MM.1S (cell line): Measurements from ENCODE around the gene TMOD3.

Source experiments
- EZH2 ChIP-seq: fragments of 300-600 bp; sonication (generic); optimal IDR thresholded peaks from 2 replicates; pipeline ENCODE3; 2017; ENCODE audit warnings: low read depth, mild to moderate bottlenecking, antibody characterized with exemption, low read length, mixed read lengths
- EZH2phosphoT487 ChIP-seq: fragments of 300-600 bp; sonication (generic); IDR thresholded peaks from 2 replicates; pipeline ENCODE4 v1.6.1; 2018; ENCODE audit warnings: antibody characterized with exemption, low read length
- TF ChIP-seq, protein P1 (sequence below): fragments of 300-600 bp; sonication (generic); IDR thresholded peaks from 2 replicates; pipeline ENCODE4 v1.5.1; 2016; ENCODE audit warnings: antibody characterized with exemption, low read length, mixed read lengths

DNA sequence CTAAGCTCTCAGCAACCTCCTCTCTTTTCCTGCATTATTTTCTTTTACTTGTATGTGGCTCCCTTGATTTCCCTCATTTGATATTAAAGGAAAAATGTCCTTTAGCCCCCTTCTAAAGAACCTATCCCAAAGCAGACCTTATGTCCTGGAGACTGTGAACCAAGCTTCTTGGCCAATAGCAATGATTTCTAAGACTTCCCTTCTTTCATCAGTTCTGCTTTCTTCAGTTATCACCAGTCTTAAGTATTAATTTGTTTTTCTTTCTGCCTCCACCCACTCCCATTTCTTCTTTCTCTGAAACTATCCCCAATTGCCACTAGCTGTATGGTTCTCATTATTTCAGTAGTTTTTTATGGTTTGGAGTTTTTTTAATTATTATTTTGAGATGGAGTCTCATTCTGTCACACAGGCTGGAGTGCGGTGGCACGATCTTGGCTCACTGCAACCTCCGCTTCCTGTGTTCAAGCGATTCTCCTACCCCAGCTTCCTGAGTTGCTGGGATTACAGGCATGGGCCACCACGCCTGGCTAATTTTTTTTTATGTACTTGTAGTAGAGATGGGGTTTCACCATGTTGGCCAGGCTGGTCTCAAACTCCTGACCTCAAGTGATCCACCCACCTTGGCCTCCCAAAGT, 12.1 kb downstream of the TMOD3 start:
- TF ChIP-seq, protein P1, sequence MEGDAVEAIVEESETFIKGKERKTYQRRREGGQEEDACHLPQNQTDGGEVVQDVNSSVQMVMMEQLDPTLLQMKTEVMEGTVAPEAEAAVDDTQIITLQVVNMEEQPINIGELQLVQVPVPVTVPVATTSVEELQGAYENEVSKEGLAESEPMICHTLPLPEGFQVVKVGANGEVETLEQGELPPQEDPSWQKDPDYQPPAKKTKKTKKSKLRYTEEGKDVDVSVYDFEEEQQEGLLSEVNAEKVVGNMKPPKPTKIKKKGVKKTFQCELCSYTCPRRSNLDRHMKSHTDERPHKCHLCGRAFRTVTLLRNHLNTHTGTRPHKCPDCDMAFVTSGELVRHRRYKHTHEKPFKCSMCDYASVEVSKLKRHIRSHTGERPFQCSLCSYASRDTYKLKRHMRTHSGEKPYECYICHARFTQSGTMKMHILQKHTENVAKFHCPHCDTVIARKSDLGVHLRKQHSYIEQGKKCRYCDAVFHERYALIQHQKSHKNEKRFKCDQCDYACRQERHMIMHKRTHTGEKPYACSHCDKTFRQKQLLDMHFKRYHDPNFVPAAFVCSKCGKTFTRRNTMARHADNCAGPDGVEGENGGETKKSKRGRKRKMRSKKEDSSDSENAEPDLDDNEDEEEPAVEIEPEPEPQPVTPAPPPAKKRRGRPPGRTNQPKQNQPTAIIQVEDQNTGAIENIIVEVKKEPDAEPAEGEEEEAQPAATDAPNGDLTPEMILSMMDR, result no peak
- TF ChIP-seq EZH2phosphoT487 (no peak), EZH2 (no peak)
